GM18873 (cell line): ENCODE data around the gene CALD1.

Source experiments
- ATAC-seq: cut with Tn5 transposase; IDR thresholded peaks from one replicate; pipeline ENCODE4 v1.9.1; 2021; ENCODE audit warnings: mild to moderate bottlenecking, moderate library complexity, moderate number of reproducible peaks; ENCODE audit not compliant: unreplicated experiment, low FRiP score

Gene CALD1

GRCh38 chr7:134851141-134851540, 71.7 kb downstream of the CALD1 start:
- ATAC-seq, result no peak

GRCh38 chr7:134852625-134853024, 73.2 kb downstream of the CALD1 start:
- ATAC-seq, result no peak

- ATAC-seq, result no peak
These were observed 75.4 kb downstream of the CALD1 start for GRCh38 chr7:134854816-134855215.

GRCh38 chr7:134855442-134855841, 76.0 kb downstream of the CALD1 start:
- no peak for ATAC-seq

GRCh38 chr7:134856091-134856490, 76.7 kb downstream of the CALD1 start:
- no peak for ATAC-seq

- no peak for ATAC-seq
These were observed 77.3 kb downstream of the CALD1 start for GRCh38 chr7:134856691-134857090.

- ATAC-seq, result no peak
These were observed 78.5 kb downstream of the CALD1 start for GRCh38 chr7:134857958-134858357.

- no peak for ATAC-seq
These were observed 80.3 kb downstream of the CALD1 start for GRCh38 chr7:134859783-134860182.

GRCh38 chr7:134865001-134865845, 85.8 kb downstream of the CALD1 start:
- ATAC-seq, result no peak

- no peak for ATAC-seq
These were observed 87.2 kb downstream of the CALD1 start for GRCh38 chr7:134866617-134867016.

- no peak for ATAC-seq
These were observed 90.7 kb downstream of the CALD1 start for GRCh38 chr7:134870156-134870555.

- no peak for ATAC-seq
These were observed 91.3 kb downstream of the CALD1 start for GRCh38 chr7:134870781-134871180.

- ATAC-seq, result no peak
These were observed 93.8 kb downstream of the CALD1 start for GRCh38 chr7:134873253-134873652.

- ATAC-seq, result no peak
These were observed 95.0 kb downstream of the CALD1 start for GRCh38 chr7:134874407-134874806.

- no peak for ATAC-seq
These were observed 96.4 kb downstream of the CALD1 start for GRCh38 chr7:134875867-134876266.

- ATAC-seq, result no peak
These were observed 99.4 kb downstream of the CALD1 start for GRCh38 chr7:134878746-134879357.

GRCh38 chr7:134879815-134880475, 100.5 kb downstream of the CALD1 start:
- no peak for ATAC-seq

GRCh38 chr7:134882481-134882880, 103.0 kb downstream of the CALD1 start:
- no peak for ATAC-seq

GRCh38 chr7:134885967-134886352, 106.5 kb downstream of the CALD1 start:
- no peak for ATAC-seq

GRCh38 chr7:134886353-134887057, 107.1 kb downstream of the CALD1 start:
- no peak for ATAC-seq

GRCh38 chr7:134887523-134887922, 108.1 kb downstream of the CALD1 start:
- no peak for ATAC-seq
